AG04449 (cell line): ENCODE results near the gene ZPBP2.

ENCODE experiments used
- CTCF ChIA-PET: fragments of 350-600 bp; formaldehyde crosslinking; extraction: SDS; loops from one replicate; lab custom pipeline; 2021; ENCODE audit warnings: antibody characterized with exemption; lab: Yijun Ruan, JAX
- POLR2A ChIA-PET: fragments of 400-600, 350-600 bp; formaldehyde crosslinking; extraction: SDS; loops from one replicate; lab custom pipeline; 2020; ENCODE audit warnings: antibody characterized with exemption, inconsistent platforms; lab: Yijun Ruan, JAX
- DNase-seq: peaks from one replicate; pipeline ENCODE4 v3.0.0-alpha.2; 2010; ENCODE audit warnings: low read depth, low spot score
- H3K4me3 ChIP-seq: 2 replicates; pipeline ENCODE4 v1.5.1; 2011; ENCODE audit warnings: low read depth, mild to moderate bottlenecking, control low read depth, low read length
- TF ChIP-seq, protein P1 (sequence below): IDR thresholded peaks from one replicate; pipeline ENCODE4 v1.5.1; 2011; ENCODE audit warnings: mild to moderate bottlenecking, moderate library complexity, low read length, control low read depth, inconsistent platforms; ENCODE audit not compliant: insufficient read depth; ENCODE audit errors: missing control alignments

Gene ZPBP2

DNA sequence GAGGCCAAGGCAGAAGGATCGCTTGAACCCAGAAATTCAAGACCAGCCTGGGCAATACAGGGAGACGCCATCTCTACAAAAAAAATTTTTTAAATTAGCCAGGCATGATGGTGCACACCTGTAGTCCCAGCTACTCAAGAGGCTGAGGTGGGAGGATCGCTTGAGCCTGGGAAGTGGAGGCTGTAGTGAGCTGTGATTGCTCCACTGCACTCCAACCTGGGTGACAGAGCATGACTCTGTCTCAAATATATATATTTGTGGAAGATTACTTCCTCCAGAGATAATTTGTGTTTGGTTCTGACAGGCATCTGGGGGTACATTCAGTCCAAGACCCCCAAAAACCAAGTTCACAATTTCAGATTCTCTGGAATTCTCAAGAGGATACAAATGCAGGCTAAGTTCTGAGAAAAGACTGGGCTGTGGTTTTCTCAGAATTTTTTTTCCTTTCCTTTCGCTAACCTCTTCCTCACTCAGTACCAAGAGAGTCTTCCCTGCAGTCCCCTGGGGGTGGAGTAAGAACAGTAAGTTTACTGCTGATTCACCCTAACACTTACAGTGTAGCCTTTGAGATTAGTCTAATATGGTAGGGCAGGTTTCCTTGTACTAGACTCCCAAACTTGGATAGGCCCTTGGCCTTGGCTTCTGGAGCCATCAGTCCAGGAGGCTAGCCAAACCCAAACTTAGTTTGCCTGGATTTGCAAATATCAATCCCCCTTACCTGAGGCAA lies 35.3 kb downstream of the ZPBP2 start:
- CTCF ChIA-PET, result interaction anchor here (2.1 kb wide), 1 partner anchor 56 kb away, joined by 4 read pairs; no protein-coding TSS in a partner anchor
- DNase-seq, result no peak
- POLR2A ChIA-PET, result no interaction called here

DNA sequence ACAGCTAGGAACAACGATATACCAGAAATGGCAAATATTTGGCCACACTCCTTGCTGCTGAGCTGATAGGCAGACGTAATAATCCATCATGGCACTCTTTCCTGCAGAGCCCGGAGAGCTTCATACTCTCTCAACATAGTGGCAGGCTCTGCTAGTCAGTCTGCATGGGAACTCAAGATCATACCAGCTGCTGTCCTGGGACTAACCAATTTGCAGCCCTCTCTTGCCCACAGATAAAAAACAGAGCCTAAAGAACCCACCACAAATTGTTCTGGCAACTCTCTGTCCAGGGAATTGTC lies 36.9 kb downstream of the ZPBP2 start:
- no peak for DNase-seq
- TF ChIP-seq, protein P1, sequence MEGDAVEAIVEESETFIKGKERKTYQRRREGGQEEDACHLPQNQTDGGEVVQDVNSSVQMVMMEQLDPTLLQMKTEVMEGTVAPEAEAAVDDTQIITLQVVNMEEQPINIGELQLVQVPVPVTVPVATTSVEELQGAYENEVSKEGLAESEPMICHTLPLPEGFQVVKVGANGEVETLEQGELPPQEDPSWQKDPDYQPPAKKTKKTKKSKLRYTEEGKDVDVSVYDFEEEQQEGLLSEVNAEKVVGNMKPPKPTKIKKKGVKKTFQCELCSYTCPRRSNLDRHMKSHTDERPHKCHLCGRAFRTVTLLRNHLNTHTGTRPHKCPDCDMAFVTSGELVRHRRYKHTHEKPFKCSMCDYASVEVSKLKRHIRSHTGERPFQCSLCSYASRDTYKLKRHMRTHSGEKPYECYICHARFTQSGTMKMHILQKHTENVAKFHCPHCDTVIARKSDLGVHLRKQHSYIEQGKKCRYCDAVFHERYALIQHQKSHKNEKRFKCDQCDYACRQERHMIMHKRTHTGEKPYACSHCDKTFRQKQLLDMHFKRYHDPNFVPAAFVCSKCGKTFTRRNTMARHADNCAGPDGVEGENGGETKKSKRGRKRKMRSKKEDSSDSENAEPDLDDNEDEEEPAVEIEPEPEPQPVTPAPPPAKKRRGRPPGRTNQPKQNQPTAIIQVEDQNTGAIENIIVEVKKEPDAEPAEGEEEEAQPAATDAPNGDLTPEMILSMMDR, result no peak
- H3K4me3 ChIP-seq, result no peak overlapping the region
- ChIA-PET CTCF (interaction anchor here (1.2 to 1.3 kb wide), 2 partner anchors 31 to 76 kb away, joined by 3 to 6 read pairs; partner anchors contain the start of gene PSMD3), POLR2A (interaction anchor here (0.6 kb wide), 2 partner anchors 10 to 246 kb away, joined by 3 read pairs; no protein-coding TSS in a partner anchor)

More for the DNA sequence above, 35.3 kb downstream of the ZPBP2 start:
- TF ChIP-seq, protein P1, result no peak
- H3K4me3 ChIP-seq, result no peak overlapping the region

DNA sequence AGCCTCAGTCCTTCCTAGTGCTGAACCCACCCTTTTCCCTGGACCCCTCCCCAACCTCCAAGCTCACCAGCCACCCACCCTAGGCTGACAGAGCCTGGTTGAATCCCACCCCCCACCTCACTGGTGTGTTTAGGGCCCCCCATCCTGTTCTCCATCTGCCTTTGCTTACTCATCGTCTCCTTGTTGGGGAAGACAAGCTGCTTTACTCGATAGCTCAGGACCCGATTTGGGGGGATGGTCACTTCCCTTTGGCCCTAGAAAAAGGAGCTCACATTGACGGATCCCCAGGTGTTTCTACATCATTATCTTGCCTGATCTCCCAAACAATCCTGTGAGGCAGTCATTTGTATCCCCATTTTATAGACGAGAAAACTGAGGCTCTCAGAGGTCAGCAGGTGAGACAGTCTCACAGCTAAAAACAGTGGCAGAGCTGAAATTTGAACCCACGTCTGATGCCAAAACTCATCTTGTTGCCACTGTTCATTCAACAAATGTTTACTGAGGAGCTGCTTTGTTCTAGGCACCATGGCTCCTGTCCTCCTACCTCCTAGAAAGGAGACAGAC lies 40.9 kb downstream of the ZPBP2 start:
- H3K4me3 ChIP-seq, result no peak overlapping the region
- CTCF ChIA-PET, result interaction anchor here (0.8 to 1.9 kb wide), 2 partner anchors 71 to 118 kb away, joined by 3 to 8 read pairs; partner anchors contain the start of gene PSMD3
- DNase-seq, result no peak
- POLR2A ChIA-PET, result interaction anchor here (1.2 kb wide), 1 partner anchor 13 kb away, joined by 3 read pairs; no protein-coding TSS in a partner anchor
- TF ChIP-seq, protein P1, result no peak

GRCh38 chr17:39913989-39914388 lies 46.0 kb downstream of the ZPBP2 start:
- ChIA-PET CTCF (interaction anchor here (1.4 to 1.7 kb wide), 2 partner anchors 45 to 66 kb away, joined by 4 to 9 read pairs; partner anchors contain the start of gene PSMD3), POLR2A (no interaction called here)
- no peak overlapping the region for H3K4me3 ChIP-seq
- TF ChIP-seq, protein P1, result no peak
- no peak for DNase-seq

- ChIA-PET CTCF (interaction anchor here (1.0 to 1.7 kb wide), 2 partner anchors 22 to 65 kb away, joined by 3 to 9 read pairs; partner anchors contain the start of gene PSMD3), POLR2A (interaction anchor here (0.9 kb wide), 1 partner anchor 14 kb away, joined by 5 read pairs; no protein-coding TSS in a partner anchor)
- TF ChIP-seq, protein P1, result no peak
- no peak for DNase-seq
- no peak overlapping the region for H3K4me3 ChIP-seq
Observed at GRCh38 chr17:39915559-39915958, 47.6 kb downstream of the ZPBP2 start.

DNA sequence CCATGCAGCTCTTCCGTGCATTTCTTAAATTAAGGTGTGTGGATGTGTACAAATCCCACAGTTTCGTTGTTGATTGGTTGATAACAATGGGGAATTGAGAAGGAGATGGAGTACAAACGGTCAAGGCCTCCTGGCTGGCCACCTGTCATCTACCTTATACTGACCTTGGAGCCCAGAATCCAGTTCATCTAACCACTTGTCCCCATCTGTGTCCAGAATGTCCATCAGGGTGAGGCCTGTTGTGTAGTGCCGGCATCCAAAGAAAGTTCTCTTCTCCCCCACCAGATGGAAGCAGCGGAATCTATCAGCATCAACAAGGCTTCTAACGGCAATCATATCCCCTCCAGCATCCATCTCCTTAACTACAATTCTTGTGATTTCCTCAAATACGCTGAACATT lies 48.9 kb downstream of the ZPBP2 start:
- H3K4me3 ChIP-seq, result no peak overlapping the region
- TF ChIP-seq, protein P1, result peak; percentile 16
- DNase-seq, result no peak
- ChIA-PET CTCF (interaction anchor here (0.7 kb wide), 1 partner anchor 32 kb away, joined by 3 read pairs; no protein-coding TSS in a partner anchor), POLR2A (no interaction called here)
